Measurements from ENCODE around the gene DMD. TPM values are rescaled to one million over a fixed set of nuclear protein-coding genes. Genes with fewer than 3 reads are reported as not detected.

The DMD gene
- polyA plus RNA-seq, 10 donors: 48.0 to 129 (median 88.5) TPM

- DNase-seq: no peak
Observed at GRCh38 chrX:31236231-31236630, 1975.1 kb downstream of the DMD start.

GRCh38 chrX:31233941-31234496, 1977.3 kb downstream of the DMD start:
- DNase-seq: peak in 1 of 3 donors; percentile 14

GRCh38 chrX:31232506-31232905, 1978.8 kb downstream of the DMD start:
- DNase-seq: no peak

- peak in 1 of 3 donors; percentile 16 for DNase-seq
Observed at GRCh38 chrX:31228909-31229308, 1982.4 kb downstream of the DMD start.

- peak; percentile 79 to 93 (median 87) for DNase-seq
Observed at GRCh38 chrX:31228415-31228832, 1982.9 kb downstream of the DMD start.

- peak in 1 of 3 donors; percentile 51 for DNase-seq
Observed at GRCh38 chrX:31227250-31227649, 1984.1 kb downstream of the DMD start.

- no peak for DNase-seq
Observed at GRCh38 chrX:31225819-31226218, 1985.5 kb downstream of the DMD start.

GRCh38 chrX:31224381-31225012, 1986.9 kb downstream of the DMD start:
- no peak for DNase-seq

GRCh38 chrX:31223817-31224216, 1987.5 kb downstream of the DMD start:
- peak in 1 of 3 donors; percentile 38 for DNase-seq

GRCh38 chrX:31222946-31223345, 1988.4 kb downstream of the DMD start:
- DNase-seq: no peak

- no peak for DNase-seq
Observed at GRCh38 chrX:31219174-31219573, 1992.2 kb downstream of the DMD start.

- no peak for DNase-seq
Observed at GRCh38 chrX:31217084-31217483, 1994.3 kb downstream of the DMD start.

GRCh38 chrX:31215277-31215815, 1996.0 kb downstream of the DMD start:
- DNase-seq: no peak

GRCh38 chrX:31213941-31214340, 1997.4 kb downstream of the DMD start:
- DNase-seq: peak in 1 of 3 donors; percentile 34

GRCh38 chrX:31212856-31213748, 1998.2 kb downstream of the DMD start:
- no peak for DNase-seq

- DNase-seq: no peak
Observed at GRCh38 chrX:31209005-31209628, 2002.2 kb downstream of the DMD start.

- DNase-seq: no peak
Observed at GRCh38 chrX:31201503-31201902, 2009.8 kb downstream of the DMD start.

- DNase-seq: no peak
Observed at GRCh38 chrX:31200430-31200829, 2010.9 kb downstream of the DMD start.

GRCh38 chrX:31199840-31200114, 2011.6 kb downstream of the DMD start:
- no peak for DNase-seq

- no peak for DNase-seq
Observed at GRCh38 chrX:31199056-31199839, 2012.1 kb downstream of the DMD start.

- DNase-seq: no peak
Observed at GRCh38 chrX:31190221-31190975, 2021.0 kb downstream of the DMD start.
